Activated CD4-positive, alpha-beta T cell treated with anti-CD3 and anti-CD28 coated beads, Interleukin-2, amount 50 U/mL, for 1 hour (primary cell): ENCODE measurements around the gene QRICH1.
"Not testable (repeated sequence)": the region's sequence is repeated elsewhere in the genome, so short reads cannot be mapped to it uniquely, and the experiment has no call there.

Source experiments
- DNase-seq: peaks from one replicate; pipeline ENCODE4 v3.0.0-alpha.2; 2020

Gene QRICH1

GRCh38 chr3:49016414-49017228, 77.2 kb downstream of the QRICH1 start:
- no peak for DNase-seq

GRCh38 chr3:49015765-49016164, 78.1 kb downstream of the QRICH1 start:
- no peak for DNase-seq

GRCh38 chr3:49015072-49015471, 78.8 kb downstream of the QRICH1 start:
- no peak for DNase-seq

GRCh38 chr3:49013738-49014660, 79.9 kb downstream of the QRICH1 start:
- peak; percentile 55 for DNase-seq

- DNase-seq: no peak
Observed at GRCh38 chr3:49013113-49013737, 80.6 kb downstream of the QRICH1 start.

- DNase-seq: no peak
Observed at GRCh38 chr3:49012441-49013017, 81.3 kb downstream of the QRICH1 start.

- DNase-seq: no peak
Observed at GRCh38 chr3:49009396-49009795, 84.5 kb downstream of the QRICH1 start.

GRCh38 chr3:49008627-49009026, 85.2 kb downstream of the QRICH1 start:
- not testable (repeated sequence) for DNase-seq

DNA sequence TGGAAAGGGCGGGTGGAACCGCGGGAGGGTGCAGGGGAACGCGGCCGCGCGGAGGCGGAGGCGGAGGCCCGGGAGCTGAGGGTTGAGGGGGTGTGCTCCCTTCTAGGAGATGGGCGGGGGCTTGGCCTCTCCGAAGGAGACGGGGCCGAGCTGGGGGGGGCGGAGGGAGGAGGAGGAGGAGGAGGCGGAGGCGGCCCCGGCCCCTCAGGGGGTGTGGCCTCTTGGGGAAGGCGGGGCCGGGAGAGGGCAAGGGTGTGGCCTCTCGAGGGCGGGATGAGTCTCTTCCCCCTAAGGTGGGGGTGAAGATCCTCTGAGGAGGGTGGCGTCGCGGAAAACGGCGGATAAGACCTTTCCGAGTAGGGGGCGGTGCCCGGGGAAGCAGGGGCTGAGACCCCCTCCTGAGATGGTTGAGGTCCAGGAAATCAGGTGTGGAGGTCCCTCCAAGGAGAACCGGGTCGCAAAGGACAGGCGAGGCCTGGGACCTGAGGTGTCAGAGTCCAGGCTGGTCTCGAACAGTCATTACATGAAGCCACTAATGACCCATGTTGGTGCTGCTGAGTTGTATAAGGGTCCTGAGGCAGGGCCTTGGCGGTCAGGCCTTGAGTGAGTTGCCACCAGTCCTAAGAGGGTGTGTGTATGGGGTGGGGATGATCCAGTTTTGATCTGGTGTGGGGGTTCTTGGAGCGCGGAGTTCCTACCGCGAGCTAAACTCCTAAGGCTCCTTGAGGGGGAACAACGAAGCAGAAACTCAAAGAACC, 85.9 kb downstream of the QRICH1 start:
- DNase-seq: peak; percentile 83

GRCh38 chr3:49007068-49007770, 86.7 kb downstream of the QRICH1 start, which contains the start of gene WDR6:
Gene WDR6, plus strand, starts transcription at chr3:49007391. Its CDS starts 41 bp downstream, at chr3:49007432.
- peak; percentile 97 for DNase-seq

DNA sequence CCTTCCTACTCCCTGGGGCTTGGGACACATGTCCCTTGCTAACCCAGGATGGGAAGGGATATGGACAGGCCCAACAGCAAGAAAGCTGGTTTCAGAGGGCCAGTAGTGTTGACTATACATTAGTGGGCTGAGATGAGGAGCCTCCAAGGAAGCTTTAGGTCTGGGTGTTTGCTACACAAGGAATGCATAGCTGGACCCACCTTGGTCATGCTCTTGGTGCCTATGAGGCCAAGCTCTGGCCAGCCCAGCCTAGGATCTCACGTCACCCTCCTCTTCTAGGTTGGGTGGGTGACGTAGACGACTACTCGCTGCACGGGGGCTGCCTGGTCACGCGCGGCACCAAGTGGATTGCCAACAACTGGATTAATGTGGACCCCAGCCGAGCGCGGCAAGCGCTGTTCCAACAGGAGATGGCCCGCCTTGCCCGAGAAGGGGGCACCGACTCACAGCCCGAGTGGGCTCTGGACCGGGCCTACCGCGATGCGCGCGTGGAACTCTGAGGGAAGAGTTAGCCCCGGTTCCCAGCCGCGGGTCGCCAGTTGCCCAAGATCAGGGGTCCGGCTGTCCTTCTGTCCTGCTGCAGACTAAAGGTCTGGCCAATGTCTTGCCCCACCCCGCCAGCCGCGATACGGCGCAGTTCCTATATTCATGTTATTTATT, 87.3 kb downstream of the QRICH1 start:
- DNase-seq: no peak

DNA sequence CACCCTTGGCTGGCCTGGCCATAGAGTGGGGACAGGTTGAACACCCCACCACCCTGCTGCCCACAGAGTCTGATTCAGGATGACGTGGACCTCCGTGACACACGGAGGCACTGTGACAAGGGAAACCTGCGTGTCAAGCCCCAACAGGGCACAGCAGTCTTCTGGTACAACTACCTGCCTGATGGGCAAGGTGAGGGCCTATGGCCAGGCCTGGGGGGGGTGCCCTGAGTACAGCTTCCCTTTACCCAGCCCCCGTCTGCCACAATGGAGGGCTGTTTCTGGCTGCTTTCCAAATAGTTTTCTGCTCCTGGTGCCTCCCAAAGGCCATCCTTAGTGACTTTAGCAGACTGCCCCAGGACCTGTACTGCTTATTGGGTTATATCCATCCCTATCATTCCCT, 87.9 kb downstream of the QRICH1 start:
- no peak for DNase-seq

GRCh38 chr3:49005303-49005680, 88.6 kb downstream of the QRICH1 start:
- DNase-seq: no peak

- no peak for DNase-seq
Observed at GRCh38 chr3:49004352-49005302, 89.2 kb downstream of the QRICH1 start.

GRCh38 chr3:49001155-49001554, 92.7 kb downstream of the QRICH1 start:
- no peak for DNase-seq

DNA sequence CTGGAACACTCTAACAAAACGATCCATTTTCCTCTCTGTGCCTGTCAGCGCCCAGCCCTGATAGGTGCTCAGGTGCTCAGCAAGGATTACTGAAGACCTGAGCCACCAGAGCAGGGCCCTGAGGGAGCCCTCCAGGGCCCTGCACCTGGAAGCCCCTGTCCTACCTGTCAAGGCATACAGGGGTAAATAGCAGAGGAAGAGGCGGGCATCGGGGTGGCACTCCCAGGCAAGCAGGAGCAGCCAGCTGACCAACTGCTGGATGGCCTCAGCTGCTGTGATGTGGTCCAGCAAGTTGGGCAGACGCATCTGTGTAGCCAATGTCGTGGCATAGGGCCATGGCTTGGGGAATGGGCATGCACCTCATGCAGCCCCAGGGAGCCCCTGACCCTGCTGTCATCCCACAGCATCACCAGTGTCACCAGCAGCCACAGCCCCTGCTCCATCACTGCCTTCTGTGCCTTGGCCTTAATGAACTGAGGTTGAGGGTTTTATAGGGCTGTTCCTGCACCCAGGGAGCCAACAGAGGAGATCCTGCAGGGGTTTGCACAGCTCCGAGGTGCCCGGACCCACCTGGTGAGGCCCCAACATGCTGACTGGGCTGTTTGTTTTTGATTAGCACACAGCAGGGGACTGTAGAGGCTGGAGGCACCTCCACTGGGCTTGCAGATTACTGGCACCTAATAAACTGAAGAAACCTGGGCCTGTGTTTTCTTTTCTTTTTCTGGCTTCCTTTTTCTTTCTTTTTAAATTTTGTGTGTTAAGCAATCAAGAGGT, 94.6 kb downstream of the QRICH1 start:
- no peak for DNase-seq

DNA sequence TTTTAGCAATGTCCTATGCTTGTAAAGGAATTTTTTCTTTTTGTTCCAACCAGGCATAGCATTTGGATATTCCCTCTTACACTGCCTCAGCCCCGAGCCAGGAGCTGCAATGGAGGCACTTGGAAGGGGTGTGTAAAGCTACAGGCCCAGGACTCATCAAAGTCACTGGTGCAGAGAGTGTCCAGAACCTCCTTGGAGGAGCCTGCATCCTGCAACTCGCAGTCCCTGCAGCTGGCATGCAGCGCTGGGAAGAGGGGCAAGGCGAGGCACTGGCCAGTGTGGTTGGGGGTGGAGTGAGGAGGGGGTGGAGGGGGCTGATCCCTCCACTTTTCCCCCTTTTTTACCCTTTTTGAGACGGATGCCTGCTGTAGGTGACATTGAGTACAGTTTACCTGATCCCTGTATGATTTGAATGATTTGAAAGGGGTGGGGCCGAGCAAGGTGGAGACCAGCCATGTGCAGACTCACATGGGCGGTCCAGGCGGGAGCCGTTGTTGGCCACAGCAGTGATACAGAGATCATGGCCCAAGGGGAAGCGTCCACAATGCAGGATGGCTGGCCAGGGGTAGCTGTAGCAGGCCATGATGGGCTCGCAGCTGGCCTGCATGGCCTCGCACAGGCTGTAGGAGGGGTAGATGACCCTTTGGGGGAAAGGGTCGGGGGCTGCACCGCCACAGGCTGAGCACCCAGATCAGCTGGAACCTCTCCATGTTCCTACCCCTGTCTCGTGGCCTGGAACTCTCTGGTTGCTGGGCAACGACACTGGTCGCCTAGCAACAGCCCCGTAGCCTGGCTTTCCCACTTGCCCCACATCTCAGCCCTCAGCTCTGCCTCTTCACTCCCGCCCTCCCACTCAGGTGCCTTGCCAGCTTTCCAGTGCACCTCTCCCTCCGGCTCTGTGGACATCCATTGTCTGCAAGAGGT, 95.9 kb downstream of the QRICH1 start:
- DNase-seq: no peak
